GM19452 (cell line): ENCODE results near the gene KCNT2.
"Not testable (repeated sequence)": the region's sequence is repeated elsewhere in the genome, so short reads cannot be mapped to it uniquely, and the experiment has no call there.

Experiments
- ATAC-seq: cut with Tn5 transposase; IDR thresholded peaks from one replicate; pipeline ENCODE4 v1.9.1; 2021; ENCODE audit not compliant: unreplicated experiment

KCNT2 gene

DNA sequence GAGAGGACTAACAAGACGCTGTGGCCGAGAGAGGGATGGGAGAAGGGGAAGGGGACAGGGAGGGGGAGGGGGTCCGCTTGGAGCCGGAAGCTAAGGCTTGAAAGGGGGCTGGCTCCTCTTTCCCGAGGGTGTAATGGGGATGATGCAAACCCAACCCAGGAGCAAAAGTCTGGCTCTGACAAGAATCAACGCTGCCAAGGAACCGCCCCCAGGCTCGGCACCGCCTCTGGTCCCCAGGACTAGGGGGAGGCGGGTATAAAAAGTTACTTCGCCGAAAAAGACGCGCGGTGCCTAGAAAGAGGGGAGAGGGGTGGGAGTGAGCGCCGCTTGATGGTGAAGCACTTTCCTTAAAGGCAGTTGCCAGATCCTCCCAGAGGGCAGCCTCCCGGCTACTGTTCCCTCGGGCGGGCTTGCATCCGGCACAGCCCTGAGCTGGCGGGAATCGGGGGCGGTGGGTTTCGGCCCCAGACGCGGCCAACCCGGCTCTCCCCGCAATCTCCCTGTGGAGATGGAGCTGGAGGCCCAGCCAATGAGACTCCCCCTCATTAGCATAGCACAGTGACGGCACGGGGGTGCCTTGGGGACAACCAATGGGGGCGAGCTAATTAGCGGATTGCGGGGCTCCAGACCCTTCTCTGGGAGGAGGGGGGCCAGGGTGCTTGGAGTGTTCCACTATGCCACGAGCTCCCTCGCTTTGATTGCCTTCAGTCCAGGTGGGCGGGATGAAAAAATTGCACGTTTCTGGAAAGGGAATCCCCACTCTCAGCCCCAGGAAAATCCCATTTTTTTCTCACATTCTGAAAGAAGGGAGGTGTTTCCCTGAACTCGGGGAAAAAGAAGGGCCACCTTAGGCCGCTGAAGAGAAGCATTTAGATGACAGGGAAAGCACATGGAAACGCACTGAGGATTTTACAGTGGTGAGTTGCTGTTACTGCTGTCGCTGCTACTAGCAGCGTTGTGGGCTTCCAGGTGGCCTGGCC, at the start of gene KCNT2:
TSS of gene KCNT2 (minus strand) at position 51 of the 980 bp plus-strand sequence. CDS start 131 bp downstream, outside the sequence.
- ATAC-seq: no peak

DNA sequence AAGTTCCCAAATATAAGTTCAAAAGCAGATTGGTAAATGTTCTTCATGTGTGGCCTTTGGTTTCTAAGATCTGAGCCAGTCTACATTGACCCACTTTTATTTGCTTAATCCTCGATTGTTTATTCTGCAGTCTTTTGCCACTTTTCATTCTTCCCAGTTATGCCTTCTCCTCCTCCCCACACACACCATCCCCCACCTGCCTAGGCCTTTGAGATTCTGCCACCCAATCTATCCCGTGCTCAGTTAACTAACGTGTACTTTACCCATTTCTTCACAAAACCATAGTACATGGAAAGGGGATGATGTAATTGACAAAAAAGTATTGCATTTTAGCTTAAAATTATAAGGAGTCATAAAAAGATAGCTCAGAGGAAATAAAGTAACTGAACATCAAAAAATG, 47.3 kb upstream of the KCNT2 start:
- no peak for ATAC-seq

GRCh38 chr1:196655071-196655470, 46.8 kb upstream of the KCNT2 start:
- ATAC-seq: no peak

DNA sequence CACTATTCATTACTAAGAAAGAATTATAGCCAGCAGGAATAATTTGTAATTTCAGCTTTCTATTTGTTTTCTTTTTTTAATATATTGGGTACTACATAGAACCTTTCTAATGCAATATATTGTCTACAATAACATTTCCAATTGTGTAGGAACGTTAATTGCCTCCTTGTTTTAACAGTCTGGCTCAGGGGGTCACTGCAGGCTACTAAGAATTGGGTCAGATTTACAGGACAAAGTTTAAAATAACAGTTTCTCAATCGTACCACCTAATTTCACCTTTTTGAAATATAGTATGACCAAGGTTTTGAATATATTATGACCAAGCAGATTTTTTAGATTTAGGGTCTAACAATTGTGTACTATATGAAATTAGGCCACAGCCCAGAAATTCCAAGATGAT, 46.0 kb upstream of the KCNT2 start:
- no peak for ATAC-seq

GRCh38 chr1:196651637-196652215, 43.5 kb upstream of the KCNT2 start, which contains the start of gene CFH:
Gene CFH, plus strand, starts transcription at chr1:196652043. Its CDS starts 75 bp downstream, at chr1:196652118.
- no peak for ATAC-seq

GRCh38 chr1:196651079-196651478, 42.8 kb upstream of the KCNT2 start:
- no peak for ATAC-seq

DNA sequence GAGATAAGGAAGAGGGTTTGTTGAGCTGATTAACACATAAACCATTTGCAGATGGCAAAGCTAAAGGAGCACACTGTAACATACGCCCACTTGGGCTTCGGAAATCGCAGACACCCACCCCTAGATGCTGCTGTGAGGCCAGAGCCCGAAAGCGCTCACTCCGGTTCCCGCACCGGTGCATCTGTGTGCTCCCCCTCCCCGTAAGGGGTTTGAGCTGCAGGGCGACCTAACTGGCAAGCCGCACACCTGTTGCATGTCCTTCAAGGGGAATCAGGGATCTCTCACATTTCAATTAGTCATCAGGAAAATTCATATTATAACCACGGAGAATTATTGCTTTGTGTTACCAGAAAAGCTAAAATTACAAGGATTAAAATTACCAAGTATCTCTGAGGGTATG, 42.2 kb upstream of the KCNT2 start:
- no peak for ATAC-seq

DNA sequence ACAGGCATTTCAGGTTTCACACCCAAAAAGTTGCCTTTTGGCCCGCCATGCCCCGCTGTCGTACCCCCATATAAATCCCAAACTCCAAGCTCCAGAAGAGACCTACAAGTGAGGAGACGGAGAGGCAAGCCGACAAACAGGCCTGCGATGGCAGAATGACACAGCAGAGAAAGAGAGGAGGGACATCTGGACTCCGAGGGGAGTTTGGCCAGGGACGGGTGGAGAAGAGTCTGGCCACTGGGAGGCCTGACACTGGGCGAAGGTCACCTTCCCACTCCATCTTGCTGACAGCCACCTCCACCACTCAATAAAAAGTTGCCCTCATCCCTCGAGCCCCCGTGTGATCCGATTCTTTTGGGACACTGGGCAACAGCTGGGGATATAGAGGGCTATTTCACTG, 41.8 kb upstream of the KCNT2 start:
- no peak for ATAC-seq

- ATAC-seq: no peak
These were observed 32.7 kb upstream of the KCNT2 start for GRCh38 chr1:196640976-196641375.

GRCh38 chr1:196639291-196639690, 31.1 kb upstream of the KCNT2 start:
- ATAC-seq: not testable (repeated sequence)

DNA sequence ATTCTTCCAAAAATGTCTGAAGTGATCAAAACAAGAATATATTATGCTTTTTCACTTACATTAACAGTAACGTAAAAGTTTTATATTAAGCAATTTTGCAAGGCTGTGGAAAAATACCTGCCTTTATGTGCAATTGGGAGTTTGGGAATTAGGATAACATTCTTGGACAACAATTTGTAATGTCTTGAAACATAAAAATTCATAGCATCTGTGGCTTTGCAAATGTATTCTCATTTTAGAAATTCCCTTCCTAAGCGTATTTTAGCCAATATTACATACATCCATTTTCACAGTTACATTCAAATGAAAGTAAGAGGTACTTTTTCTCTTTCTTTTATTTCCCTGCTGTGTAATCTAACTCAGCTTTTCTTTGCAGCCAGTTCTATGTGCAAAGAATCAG, 30.2 kb upstream of the KCNT2 start:
- no peak for ATAC-seq

- no peak for ATAC-seq
These were observed 29.4 kb upstream of the KCNT2 start for GRCh38 chr1:196637606-196638005.

- no peak for ATAC-seq
These were observed 20.6 kb upstream of the KCNT2 start for GRCh38 chr1:196628838-196629237.

DNA sequence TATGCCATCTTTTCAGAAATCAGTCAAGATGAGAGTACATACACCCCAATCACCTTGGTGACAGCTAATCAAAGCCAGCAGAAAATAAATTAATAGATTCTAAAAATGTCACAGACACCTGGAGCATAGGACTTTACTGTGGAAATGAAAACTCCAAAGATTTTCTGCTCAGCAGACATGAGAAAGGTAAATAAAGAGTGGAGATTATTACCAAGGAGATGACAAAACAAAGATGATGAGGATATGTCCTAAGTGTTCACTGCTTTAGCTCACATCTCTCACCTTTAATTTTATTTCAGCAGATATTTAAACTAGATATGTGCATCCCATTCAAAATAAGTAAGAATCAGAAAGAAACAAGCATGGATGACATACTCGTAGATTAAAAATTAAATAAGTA, 14.8 kb upstream of the KCNT2 start:
- no peak for ATAC-seq

- no peak for ATAC-seq
These were observed 11.5 kb upstream of the KCNT2 start for GRCh38 chr1:196619721-196620120.

GRCh38 chr1:196611873-196612272, 3.6 kb upstream of the KCNT2 start:
- ATAC-seq: no peak

DNA sequence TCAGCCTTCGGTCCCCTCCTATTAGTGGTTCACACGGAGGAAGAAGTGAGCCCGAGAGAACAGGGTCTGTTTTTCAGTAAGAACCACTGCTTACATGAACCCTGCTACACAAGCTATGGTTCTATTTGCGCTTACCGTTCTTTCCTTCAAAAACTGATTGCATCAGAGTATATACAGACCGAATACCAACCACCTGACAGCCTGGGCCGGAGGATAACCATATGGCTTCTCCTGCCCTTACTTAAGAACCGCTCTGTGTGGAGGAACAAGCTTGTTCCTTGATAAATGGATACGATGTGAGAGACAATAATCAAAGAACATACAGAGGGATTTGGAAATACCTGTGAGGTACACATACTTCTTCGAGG, 1.1 kb upstream of the KCNT2 start:
- no peak for ATAC-seq

- ATAC-seq: no peak
These were observed 259 bp downstream of the KCNT2 start for GRCh38 chr1:196607981-196608380.

DNA sequence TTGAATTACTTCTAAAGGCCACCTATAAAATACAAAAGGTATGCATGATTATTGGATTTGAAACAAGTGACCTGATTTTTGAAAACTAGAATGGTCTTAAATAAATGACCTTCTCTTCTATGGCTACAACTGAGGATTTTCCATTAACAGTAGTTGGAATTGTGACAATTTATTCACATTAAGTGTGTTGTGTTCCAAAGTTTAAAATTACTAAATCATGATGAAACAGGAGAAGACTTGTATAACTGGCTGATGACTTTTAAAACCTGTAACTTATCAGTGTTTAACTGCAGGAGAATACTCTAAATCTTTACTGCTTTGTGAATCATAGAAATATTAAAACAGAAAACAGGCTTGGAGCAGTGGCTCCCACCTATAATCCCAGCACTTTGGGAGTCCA, 4.6 kb downstream of the KCNT2 start:
- ATAC-seq: no peak

- no peak for ATAC-seq
These were observed 9.1 kb downstream of the KCNT2 start for GRCh38 chr1:196598942-196599748.

- no peak for ATAC-seq
These were observed 13.5 kb downstream of the KCNT2 start for GRCh38 chr1:196594700-196595099.
